Measurements from ENCODE around the gene CYLD.

Gene CYLD

GRCh38 chr16:50848755-50849514 is 107.0 kb downstream of the CYLD start:
- no peak overlapping the region for H3K4me3 ChIP-seq (ENCODE audit: control insufficient read depth, low read depth, low read length)
- TF ChIP-seq CTCF (IDR thresholded peaks at IDR 0.05; ENCODE audit: control insufficient read depth, insufficient read depth, low read depth, low read length, missing control alignments) = no peak
- DNase-seq (ENCODE audit: low read depth) = no peak
